ENCODE data around the gene ITGB7. TPM values are rescaled to one million over a fixed set of nuclear protein-coding genes. Genes with fewer than 3 reads are reported as not detected.

ITGB7 gene
- total RNA-seq, 3 donors from 2014 or later (not counting 1 experiment from before 2014, with no cell fraction given), result 329 to 441 (median 439) TPM

- no peak for DNase-seq
- H3K9me3 ChIP-seq (ENCODE audit: control insufficient read depth, insufficient read depth, low read length), result no peaks in the 10 kb centered on the region
- H3K36me3 ChIP-seq (ENCODE audit: control insufficient read depth, insufficient read depth, low read length), result no peaks in the 10 kb centered on the region
- Mint-ChIP-seq H3K4me3 (no peak overlapping the region), H3K9me3 (no peaks in the 10 kb centered on the region), H3K36me3 (no peaks in the 10 kb centered on the region), H3K27ac (no peak overlapping the region), H3K4me1 (no peaks in the 10 kb centered on the region), H3K27me3 (ENCODE audit: low read depth in 2 of 2) (no peaks in the 10 kb centered on the region)
- intact Hi-C loops (cut with micrococcal nuclease), result no loop called here
- no peak overlapping the region for H3K27ac ChIP-seq (ENCODE audit: low read length)
- H3K4me1 ChIP-seq (ENCODE audit: control insufficient read depth, insufficient read depth, low read length), result no peaks in the 10 kb centered on the region
- TF ChIP-seq CTCF (IDR thresholded peaks at IDR 0.05), result no peak
- H3K27me3 ChIP-seq (ENCODE audit: control insufficient read depth, insufficient read depth, low read length), result no peaks in the 10 kb centered on the region
- no peak overlapping the region for H3K4me3 ChIP-seq (ENCODE audit: low read length)
- 90% methylated on average over 5 of the region's 5 CpGs for WGBS (ENCODE audit: insufficient coverage)
- no peak for ATAC-seq
Observed at GRCh38 chr12:53145383-53146260, 61.4 kb downstream of the ITGB7 start.

- no peak overlapping the region for H3K27ac Mint-ChIP-seq
- WGBS (ENCODE audit: insufficient coverage), result 91% methylated on average over 4 of the region's 4 CpGs
- no peaks in the 10 kb centered on the region for H3K4me1 Mint-ChIP-seq
- H3K9me3 Mint-ChIP-seq, result no peaks in the 10 kb centered on the region
- no peaks in the 10 kb centered on the region for H3K4me1 ChIP-seq (ENCODE audit: control insufficient read depth, insufficient read depth, low read length)
- no peak overlapping the region for H3K27ac ChIP-seq (ENCODE audit: low read length)
- H3K4me3 ChIP-seq (ENCODE audit: low read length), result no peak overlapping the region
- ATAC-seq, result no peak
- no peaks in the 10 kb centered on the region for H3K36me3 Mint-ChIP-seq
- H3K4me3 Mint-ChIP-seq, result no peak overlapping the region
- H3K27me3 Mint-ChIP-seq (ENCODE audit: low read depth in 2 of 2), result no peaks in the 10 kb centered on the region
- intact Hi-C loops (cut with micrococcal nuclease), result no loop called here
- TF ChIP-seq CTCF (IDR thresholded peaks at IDR 0.05), result no peak
- DNase-seq, result no peak
- no peaks in the 10 kb centered on the region for H3K27me3 ChIP-seq (ENCODE audit: control insufficient read depth, insufficient read depth, low read length)
- H3K36me3 ChIP-seq (ENCODE audit: control insufficient read depth, insufficient read depth, low read length), result no peaks in the 10 kb centered on the region
- no peaks in the 10 kb centered on the region for H3K9me3 ChIP-seq (ENCODE audit: control insufficient read depth, insufficient read depth, low read length)
Observed at GRCh38 chr12:53143355-53143754, 63.7 kb downstream of the ITGB7 start.

Other genes with a start within 250 kb of the ITGB7 start
- 100 to 1,000 TPM; 505 to 537 (median 518) TPM for gene EIF4B, start 200.8 kb downstream of the ITGB7 start, total RNA-seq
- gene TNS2, start 157.2 kb downstream of the ITGB7 start, total RNA-seq, result 1 to 10 TPM in 2 of 3 donors, under 1 TPM in 1; 0.95 to 1.8 (median 1.0) TPM
- gene SPRYD3, start 127.9 kb downstream of the ITGB7 start, total RNA-seq, result 10 to 100 TPM; 32.6 to 48.0 (median 42.6) TPM
- under 1 TPM in 1 of 3 donors, not detected in 2; 0.61 TPM for gene IGFBP6, start 109.6 kb downstream of the ITGB7 start, total RNA-seq
- gene SOAT2, start 103.8 kb downstream of the ITGB7 start, total RNA-seq, result not detected
- gene ZNF740, start 26.5 kb downstream of the ITGB7 start, total RNA-seq, result 10 to 100 TPM; 37.1 to 65.9 (median 45.3) TPM
- 10 to 100 TPM; 50.8 to 54.4 (median 53.0) TPM for gene CSAD, start 26.3 kb downstream of the ITGB7 start, total RNA-seq
- 10 to 100 TPM; 24.0 to 30.6 (median 27.5) TPM for gene RARG, start 25.0 kb upstream of the ITGB7 start, total RNA-seq
- gene ESPL1, start 61.0 kb upstream of the ITGB7 start, total RNA-seq, result 1 to 10 TPM; 1.9 to 5.8 (median 3.1) TPM
- gene PFDN5, start 88.3 kb upstream of the ITGB7 start, total RNA-seq, result 100 to 1,000 TPM; 365 to 450 (median 439) TPM
- 10 to 100 TPM; 22.8 to 30.6 (median 28.1) TPM for gene MYG1, start 92.4 kb upstream of the ITGB7 start, total RNA-seq
- 10 to 100 TPM; 34.3 to 50.4 (median 45.0) TPM for gene AAAS, start 114.4 kb upstream of the ITGB7 start, total RNA-seq
- gene SP7, start 129.1 kb upstream of the ITGB7 start, total RNA-seq, result under 1 TPM in 1 of 3 donors, not detected in 2; 0.07 TPM
- 10 to 100 TPM; 84.6 to 96.3 (median 88.5) TPM for gene SP1, start 172.9 kb upstream of the ITGB7 start, total RNA-seq
- not detected for gene AMHR2, start 216.6 kb upstream of the ITGB7 start, total RNA-seq
- gene PRR13, start 234.5 kb upstream of the ITGB7 start, total RNA-seq, result 100 to 1,000 TPM; 214 to 233 (median 231) TPM
- gene PCBP2, start 244.9 kb upstream of the ITGB7 start, total RNA-seq, result 1,000 to 10,000 TPM in 1 of 3 donors, 100 to 1,000 TPM in 2; 910 to 1,083 (median 943) TPM